ENCODE measurements around the gene CFAP299. TPM values are rescaled to one million over a fixed set of nuclear protein-coding genes. Genes with fewer than 3 reads are reported as not detected.
"Not testable (repeated sequence)": the region's sequence is repeated elsewhere in the genome, so short reads cannot be mapped to it uniquely, and the experiment has no call there.

Gene CFAP299
- total RNA-seq, 1 donor from 2014 or later: 0.93 TPM

- Mint-ChIP-seq H3K36me3 (ENCODE audit: insufficient read depth) (no peaks in the 10 kb centered on the region), H3K9me3 (ENCODE audit: low read depth) (no peaks in the 10 kb centered on the region), H3K4me3 (ENCODE audit: low read depth) (no peak overlapping the region), H3K4me1 (ENCODE audit: low read depth) (no peaks in the 10 kb centered on the region), H3K27me3 (peaks cover 4% of the 10 kb centered on the region), H3K27ac (no peak overlapping the region)
- TF ChIP-seq, protein P1, sequence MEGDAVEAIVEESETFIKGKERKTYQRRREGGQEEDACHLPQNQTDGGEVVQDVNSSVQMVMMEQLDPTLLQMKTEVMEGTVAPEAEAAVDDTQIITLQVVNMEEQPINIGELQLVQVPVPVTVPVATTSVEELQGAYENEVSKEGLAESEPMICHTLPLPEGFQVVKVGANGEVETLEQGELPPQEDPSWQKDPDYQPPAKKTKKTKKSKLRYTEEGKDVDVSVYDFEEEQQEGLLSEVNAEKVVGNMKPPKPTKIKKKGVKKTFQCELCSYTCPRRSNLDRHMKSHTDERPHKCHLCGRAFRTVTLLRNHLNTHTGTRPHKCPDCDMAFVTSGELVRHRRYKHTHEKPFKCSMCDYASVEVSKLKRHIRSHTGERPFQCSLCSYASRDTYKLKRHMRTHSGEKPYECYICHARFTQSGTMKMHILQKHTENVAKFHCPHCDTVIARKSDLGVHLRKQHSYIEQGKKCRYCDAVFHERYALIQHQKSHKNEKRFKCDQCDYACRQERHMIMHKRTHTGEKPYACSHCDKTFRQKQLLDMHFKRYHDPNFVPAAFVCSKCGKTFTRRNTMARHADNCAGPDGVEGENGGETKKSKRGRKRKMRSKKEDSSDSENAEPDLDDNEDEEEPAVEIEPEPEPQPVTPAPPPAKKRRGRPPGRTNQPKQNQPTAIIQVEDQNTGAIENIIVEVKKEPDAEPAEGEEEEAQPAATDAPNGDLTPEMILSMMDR (IDR thresholded peaks at IDR 0.05; ENCODE audit: unreplicated experiment): no peak
- DNase-seq (ENCODE audit: low spot score, unreplicated experiment): no peak
Observed at GRCh38 chr4:80787306-80787705, 451.8 kb downstream of the CFAP299 start.

- H3K4me3 Mint-ChIP-seq (ENCODE audit: low read depth): no peak overlapping the region
- H3K4me1 Mint-ChIP-seq (ENCODE audit: low read depth): no peaks in the 10 kb centered on the region
- no peaks in the 10 kb centered on the region for H3K36me3 Mint-ChIP-seq (ENCODE audit: insufficient read depth)
- H3K27me3 Mint-ChIP-seq: peaks cover 4% of the 10 kb centered on the region
- peaks cover 4% of the 10 kb centered on the region for H3K9me3 Mint-ChIP-seq (ENCODE audit: low read depth)
- TF ChIP-seq, protein P1 (IDR thresholded peaks at IDR 0.05; ENCODE audit: unreplicated experiment): no peak
- no peak for DNase-seq (ENCODE audit: low spot score, unreplicated experiment)
- H3K27ac Mint-ChIP-seq: no peak overlapping the region
Observed at GRCh38 chr4:80788798-80789197, 453.3 kb downstream of the CFAP299 start.

- peaks cover 4% of the 10 kb centered on the region for H3K9me3 Mint-ChIP-seq (ENCODE audit: low read depth)
- H3K27me3 Mint-ChIP-seq: peaks cover under 1% of the 10 kb centered on the region
- no peak overlapping the region for H3K27ac Mint-ChIP-seq
- no peaks in the 10 kb centered on the region for H3K4me1 Mint-ChIP-seq (ENCODE audit: low read depth)
- no peak overlapping the region for H3K4me3 Mint-ChIP-seq (ENCODE audit: low read depth)
- no peak for DNase-seq (ENCODE audit: low spot score, unreplicated experiment)
- H3K36me3 Mint-ChIP-seq (ENCODE audit: insufficient read depth): no peaks in the 10 kb centered on the region
- TF ChIP-seq, protein P1 (IDR thresholded peaks at IDR 0.05; ENCODE audit: unreplicated experiment): no peak
Observed at GRCh38 chr4:80790152-80790551, 454.6 kb downstream of the CFAP299 start.

DNA sequence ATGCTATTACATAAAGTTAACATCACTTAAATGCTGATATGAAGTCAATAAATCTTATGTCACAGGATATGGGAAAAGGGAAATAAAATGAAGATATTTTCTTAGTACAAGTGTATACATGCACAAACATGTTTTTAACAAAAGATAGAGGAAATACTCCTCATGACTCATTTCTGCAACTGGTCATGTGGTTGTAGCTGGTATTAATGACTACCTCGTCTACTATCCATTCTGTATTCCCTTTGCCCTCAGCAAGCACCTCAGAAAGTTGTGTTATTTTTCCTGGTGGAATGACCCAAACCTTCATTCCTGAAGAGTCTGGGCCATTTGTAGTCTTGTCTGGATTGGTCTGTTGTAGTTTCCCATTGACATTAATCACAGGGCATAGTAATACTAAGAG lies 458.1 kb downstream of the CFAP299 start:
- not testable (repeated sequence) for H3K36me3 Mint-ChIP-seq (ENCODE audit: insufficient read depth); H3K4me3 Mint-ChIP-seq (ENCODE audit: low read depth); DNase-seq (ENCODE audit: low spot score, unreplicated experiment); H3K27ac Mint-ChIP-seq; H3K4me1 Mint-ChIP-seq (ENCODE audit: low read depth); H3K27me3 Mint-ChIP-seq
- peaks cover 22% of the 10 kb centered on the region for H3K9me3 Mint-ChIP-seq (ENCODE audit: low read depth)

- Mint-ChIP-seq H3K27ac (no peak overlapping the region), H3K4me3 (ENCODE audit: low read depth) (no peak overlapping the region), H3K27me3 (no peaks in the 10 kb centered on the region), H3K36me3 (ENCODE audit: insufficient read depth) (peaks cover 2% of the 10 kb centered on the region), H3K4me1 (ENCODE audit: low read depth) (no peaks in the 10 kb centered on the region), H3K9me3 (ENCODE audit: low read depth) (peaks cover 23% of the 10 kb centered on the region)
- DNase-seq (ENCODE audit: low spot score, unreplicated experiment): no peak
- TF ChIP-seq, protein P1 (IDR thresholded peaks at IDR 0.05; ENCODE audit: unreplicated experiment): no peak
Observed at GRCh38 chr4:80798082-80798481, 462.6 kb downstream of the CFAP299 start.

- not testable (repeated sequence) for DNase-seq (ENCODE audit: low spot score, unreplicated experiment); H3K4me1 Mint-ChIP-seq (ENCODE audit: low read depth); H3K27ac Mint-ChIP-seq; H3K4me3 Mint-ChIP-seq (ENCODE audit: low read depth); H3K27me3 Mint-ChIP-seq; H3K36me3 Mint-ChIP-seq (ENCODE audit: insufficient read depth)
- peaks cover 20% of the 10 kb centered on the region for H3K9me3 Mint-ChIP-seq (ENCODE audit: low read depth)
Observed at GRCh38 chr4:80800719-80801118, 465.2 kb downstream of the CFAP299 start.
